Body of pancreas (tissue), 4 donors: ENCODE results near the gene TBC1D9B. TPM values are rescaled to one million over a fixed set of nuclear protein-coding genes. Genes with fewer than 3 reads are reported as not detected.

Experiments
- ATAC-seq: fragments of 150-250 bp; one replicate; pipeline ENCODE4 v1.9.1; 2016
- DNase-seq, 4 donors: peaks; one replicate each; pipeline ENCODE4 v3.0.0-alpha.2; 2019
- H3K27ac ChIP-seq, 4 donors: fragments of 200-600 bp; sonication (generic); 1 replicate in 3 of 4; 2 replicates in 1 of 4; pipeline versions ENCODE4 v1.5.1 to v1.6.1; 2016 to 2019; ENCODE audit warnings: mild to moderate bottlenecking in 1 of 4, mixed read lengths in 1 of 4, moderate library complexity in 1 of 4
- H3K27me3 ChIP-seq, 2 donors: fragments of 200-600 bp; sonication (generic); one replicate each; pipeline ENCODE4 v1.6.0; 2016; ENCODE audit warnings: mild to moderate bottlenecking in 1 of 2
- H3K36me3 ChIP-seq, 2 donors: fragments of 200-600 bp; sonication (generic); replicated peaks in 1 of 2; 2 replicates each; pipeline ENCODE4 v1.5.1; 2016; ENCODE audit warnings: low read depth in 2 of 2; ENCODE audit not compliant: insufficient read depth in 1 of 2
- H3K4me1 ChIP-seq: fragments of 200-600 bp; sonication (generic); one replicate; pipeline ENCODE4 v1.6.0; 2016
- H3K4me3 ChIP-seq, 2 donors: fragments of 200-600 bp; sonication (generic); 1 replicate in 1 of 2; 2 replicates in 1 of 2; pipeline ENCODE4 v1.5.1; 2016 to 2019
- H3K9me3 ChIP-seq, 3 donors: fragments of 200-600 bp; sonication (generic); 1 replicate in 2 of 3; 2 replicates in 1 of 3; pipeline ENCODE4 v1.5.1; 2016
- CTCF ChIP-seq, 7 experiments: fragments of 450-650 bp in 4 of 7; fragments of 200-600 bp in 3 of 7; sonication (generic) in 3 of 7; IDR thresholded peaks; one replicate each; pipeline ENCODE4 v1.5.1; 2016 to 2019; ENCODE audit warnings: antibody characterized with exemption in 7 of 7
- POLR2A ChIP-seq, 3 donors: fragments of 450-650 bp; IDR thresholded peaks; one replicate each; pipeline ENCODE4 v1.6.1; 2016; ENCODE audit warnings: antibody characterized with exemption in 3 of 3, mild to moderate bottlenecking in 2 of 3
- WGBS, 2 donors: methylation state at CpG; one replicate each; pipeline ENCODE4 v1.1.5; 2017; 5-methylcytosine and 5-hydroxymethylcytosine counted together
- intact Hi-C: fragments of 100-400 bp; cut with DNase I; formaldehyde crosslinking; loops from one replicate; pipeline ENCODE4 v1.15.1; 2023
- total RNA-seq, 2 donors: library from RNA; depleted of rRNA; stranded (reverse); fragments of >200 nt; gene quantifications; one replicate each; pipeline ENCODE4 v1.1.0, GENCODE V29; 2016

TBC1D9B gene
- total RNA-seq, 2 donors from 2014 or later, result 69.8 to 121 TPM

GRCh38 chr5:179906294-179906794 is 1.4 kb downstream of the TBC1D9B start:
- TF ChIP-seq CTCF (IDR thresholded peaks at IDR 0.05) (no peak), POLR2A (IDR thresholded peaks at IDR 0.05) (no peak)

GRCh38 chr5:179905161-179905560 is 2.5 kb downstream of the TBC1D9B start:
- peaks cover 0 to 4% of the 10 kb centered on the region in 2 donors for H3K36me3 ChIP-seq
- TF ChIP-seq POLR2A (IDR thresholded peaks at IDR 0.05) (no peak), CTCF (IDR thresholded peaks at IDR 0.05) (no peak)
- no peak for DNase-seq
- no peak overlapping the region for H3K4me3 ChIP-seq
- H3K4me1 ChIP-seq, result peaks cover 35% of the 10 kb centered on the region
- H3K27ac ChIP-seq, result no peak overlapping the region
- intact Hi-C loops, result loop anchor here (10.0 kb wide), 1 partner anchor 100 kb away; the partner anchor contains the start of gene MGAT4B
- H3K9me3 ChIP-seq, result no peaks in the 10 kb centered on the region
- no peaks in the 10 kb centered on the region for H3K27me3 ChIP-seq
- 82 to 92% methylated on average over 8 of the region's 8 CpGs for WGBS, 2 donors
- no peak for ATAC-seq

More at GRCh38 chr5:179906294-179906794, 1.4 kb downstream of the TBC1D9B start:
- intact Hi-C loops, result loop anchor here (10.0 kb wide), 1 partner anchor 102 kb away; the partner anchor contains the start of gene MGAT4B
- WGBS, 2 donors, result 82 to 92% methylated on average over 20 to 24 of the region's 24 CpGs
- Histone ChIP-seq H3K4me1 (peaks cover 23% of the 10 kb centered on the region), H3K27me3 (no peaks in the 10 kb centered on the region), H3K27ac (peak overlapping the region in 3 of 4 donors; percentile 59 to 85 (median 70)), H3K36me3 (peaks cover 0 to 4% of the 10 kb centered on the region in 2 donors), H3K4me3 (peak overlapping the region in 1 of 2 donors; percentile 36), H3K9me3 (no peaks in the 10 kb centered on the region)
- ATAC-seq (no peak), DNase-seq (no peak)

GRCh38 chr5:179904463-179905160 is 3.1 kb downstream of the TBC1D9B start:
- H3K27ac ChIP-seq, result no peak overlapping the region
- DNase-seq, result no peak
- H3K36me3 ChIP-seq, result peaks cover 0 to 4% of the 10 kb centered on the region in 2 donors
- WGBS, 2 donors, result 92 to 96% methylated on average over 20 to 24 of the region's 25 CpGs
- no peaks in the 10 kb centered on the region for H3K9me3 ChIP-seq
- intact Hi-C loops, result loop anchor here (10.0 kb wide), 1 partner anchor 100 kb away; the partner anchor contains the start of gene MGAT4B
- no peak overlapping the region for H3K4me3 ChIP-seq
- TF ChIP-seq CTCF (IDR thresholded peaks at IDR 0.05) (no peak), POLR2A (IDR thresholded peaks at IDR 0.05) (no peak)
- H3K4me1 ChIP-seq, result peaks cover 35% of the 10 kb centered on the region
- H3K27me3 ChIP-seq, result no peaks in the 10 kb centered on the region
- no peak for ATAC-seq

GRCh38 chr5:179902763-179903158 is 4.9 kb downstream of the TBC1D9B start:
- peaks cover 0 to 10% of the 10 kb centered on the region in 2 donors for H3K36me3 ChIP-seq
- intact Hi-C loops, result loop anchor here (10.0 kb wide), 1 partner anchor 98 kb away; the partner anchor contains the start of gene MGAT4B

More at GRCh38 chr5:179902763-179903158, 4.9 kb downstream of the TBC1D9B start:
- peaks cover 28% of the 10 kb centered on the region for H3K4me1 ChIP-seq
- TF ChIP-seq POLR2A (IDR thresholded peaks at IDR 0.05), result no peak
- TF ChIP-seq CTCF (IDR thresholded peaks at IDR 0.05), result no peak
- no peaks in the 10 kb centered on the region for H3K9me3 ChIP-seq
- no peak overlapping the region for H3K4me3 ChIP-seq
- H3K27me3 ChIP-seq, result no peaks in the 10 kb centered on the region
- DNase-seq (no peak), ATAC-seq (no peak)
- 95 to 100% methylated on average over 7 of the region's 7 CpGs for WGBS, 2 donors
- no peak overlapping the region for H3K27ac ChIP-seq
